Measurements from ENCODE around the gene C2orf92.

Gene C2orf92

DNA sequence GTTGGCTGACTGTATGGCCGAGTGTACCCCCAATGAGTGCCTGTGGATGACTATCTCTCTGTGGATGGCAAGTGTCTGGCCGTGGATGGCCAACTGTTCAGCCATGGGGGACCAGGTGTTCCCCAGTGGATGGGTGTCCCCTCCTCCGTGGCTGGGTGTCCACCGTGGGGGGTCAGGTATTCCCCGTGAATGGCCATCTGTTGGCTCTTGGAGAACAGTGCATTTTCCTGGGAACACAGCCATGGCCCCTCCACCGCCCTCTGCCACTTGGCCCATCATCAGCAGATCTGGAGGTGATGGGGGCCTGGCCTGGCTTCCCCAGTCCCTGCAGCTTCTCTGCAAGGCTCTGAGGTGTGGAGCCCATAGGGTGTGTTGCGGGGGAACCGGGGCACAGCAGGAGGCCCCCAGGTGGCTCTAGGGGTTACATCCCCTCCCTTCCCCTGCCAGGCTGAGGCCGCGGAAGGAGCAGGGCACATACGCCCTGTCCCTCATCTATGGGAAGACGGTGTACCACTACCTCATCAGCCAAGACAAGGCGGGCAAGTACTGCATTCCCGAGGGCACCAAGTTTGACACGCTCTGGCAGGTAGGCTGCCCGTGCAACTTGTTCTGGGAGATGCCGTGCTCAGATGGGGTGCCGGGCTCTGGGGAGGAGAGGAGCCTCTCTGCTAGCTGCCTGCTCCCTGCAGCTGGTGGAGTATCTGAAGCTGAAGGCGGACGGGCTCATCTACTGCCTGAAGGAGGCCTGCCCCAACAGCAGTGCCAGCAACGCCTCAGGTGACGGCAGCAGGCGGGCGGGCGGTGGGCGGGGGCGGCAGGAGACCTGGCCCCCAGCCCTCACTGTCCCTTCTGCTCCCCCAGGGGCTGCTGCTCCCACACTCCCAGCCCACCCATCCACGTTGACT, 63.2 kb downstream of the C2orf92 start:
- no peak for DNase-seq

DNA sequence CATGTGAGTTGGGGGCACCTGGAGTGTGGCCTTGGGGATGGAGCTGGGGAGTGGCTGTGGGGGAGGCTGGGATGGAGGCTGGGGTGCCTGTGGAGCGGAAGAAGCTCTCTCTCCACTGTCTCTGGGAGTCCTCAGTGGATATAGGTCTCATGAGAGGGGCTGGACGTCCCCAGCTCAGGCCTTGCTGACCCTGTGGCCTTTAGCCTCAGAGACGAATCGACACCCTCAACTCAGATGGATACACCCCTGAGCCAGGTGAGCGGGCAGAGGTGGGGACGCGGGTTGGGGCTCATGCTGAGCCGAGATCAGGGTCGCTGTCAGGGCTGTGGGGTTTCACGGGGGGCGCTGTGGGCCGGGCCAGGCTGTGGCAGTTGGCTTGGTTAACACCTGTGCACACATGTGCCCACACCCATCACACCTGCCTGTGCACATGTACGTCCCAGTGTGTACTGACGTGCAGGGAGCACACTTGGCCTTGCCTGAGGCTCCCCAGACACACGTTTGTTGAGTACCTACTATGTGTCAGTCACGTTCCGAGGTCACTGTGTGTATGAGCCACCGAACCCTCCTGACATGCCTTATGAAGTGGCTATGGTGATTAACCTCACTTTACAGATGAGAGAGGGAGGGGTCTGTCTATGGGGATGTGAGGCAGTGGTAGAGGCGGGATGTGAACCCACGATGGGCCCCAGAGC, 64.0 kb downstream of the C2orf92 start:
- DNase-seq, result no peak

DNA sequence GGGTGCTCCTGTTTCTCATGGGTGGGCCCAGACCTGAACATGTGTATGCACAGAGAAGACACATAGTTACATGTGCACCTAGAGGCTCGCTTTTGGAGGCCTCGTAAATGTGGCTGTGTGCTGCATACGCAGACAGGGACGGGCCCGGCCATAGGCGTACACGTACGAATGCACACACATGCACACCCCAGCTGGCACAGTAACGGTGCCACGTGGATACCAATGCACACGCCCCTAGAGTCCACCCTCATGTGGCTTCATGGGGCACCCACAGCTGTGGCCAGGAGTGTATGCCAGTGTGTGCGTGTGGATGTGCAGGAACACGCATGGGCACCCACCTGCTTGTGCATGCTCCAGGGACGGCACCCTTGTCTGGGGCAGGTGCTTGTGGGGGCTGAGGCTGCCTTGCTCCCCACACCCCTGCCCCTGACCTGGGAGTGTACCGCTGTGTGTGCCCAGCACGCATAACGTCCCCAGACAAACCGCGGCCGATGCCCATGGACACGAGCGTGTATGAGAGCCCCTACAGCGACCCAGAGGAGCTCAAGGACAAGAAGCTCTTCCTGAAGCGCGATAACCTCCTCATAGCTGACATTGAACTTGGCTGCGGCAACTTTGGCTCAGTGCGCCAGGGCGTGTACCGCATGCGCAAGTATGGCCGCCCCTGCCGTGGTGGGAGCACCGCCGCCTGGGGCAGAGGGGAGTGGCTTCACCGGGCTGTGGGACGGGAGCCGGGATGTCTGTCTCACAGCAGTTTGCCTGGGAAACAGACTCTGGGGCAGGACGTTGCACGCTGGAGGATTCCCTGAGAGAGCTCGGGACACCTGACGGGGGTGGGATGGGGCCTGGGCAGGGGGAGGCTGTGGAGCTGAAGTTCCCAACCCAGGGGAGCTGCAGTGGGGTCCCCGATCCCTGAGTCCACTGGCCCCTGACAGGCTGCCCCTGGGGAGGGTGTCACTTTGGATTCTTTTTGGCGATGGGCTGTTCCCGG, 64.8 kb downstream of the C2orf92 start:
- DNase-seq, result no peak

DNA sequence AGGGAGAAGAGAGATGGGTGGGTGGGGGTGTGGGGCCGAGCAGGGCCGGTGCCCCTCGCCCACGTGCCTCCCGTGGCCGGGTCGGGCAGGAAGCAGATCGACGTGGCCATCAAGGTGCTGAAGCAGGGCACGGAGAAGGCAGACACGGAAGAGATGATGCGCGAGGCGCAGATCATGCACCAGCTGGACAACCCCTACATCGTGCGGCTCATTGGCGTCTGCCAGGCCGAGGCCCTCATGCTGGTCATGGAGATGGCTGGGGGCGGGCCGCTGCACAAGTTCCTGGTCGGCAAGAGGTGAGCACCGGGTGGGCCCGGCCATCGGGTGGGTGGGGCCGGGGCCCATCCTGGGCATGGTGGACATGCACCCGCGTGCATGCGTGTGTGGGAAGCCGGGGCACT, 65.6 kb downstream of the C2orf92 start:
- no peak for DNase-seq

DNA sequence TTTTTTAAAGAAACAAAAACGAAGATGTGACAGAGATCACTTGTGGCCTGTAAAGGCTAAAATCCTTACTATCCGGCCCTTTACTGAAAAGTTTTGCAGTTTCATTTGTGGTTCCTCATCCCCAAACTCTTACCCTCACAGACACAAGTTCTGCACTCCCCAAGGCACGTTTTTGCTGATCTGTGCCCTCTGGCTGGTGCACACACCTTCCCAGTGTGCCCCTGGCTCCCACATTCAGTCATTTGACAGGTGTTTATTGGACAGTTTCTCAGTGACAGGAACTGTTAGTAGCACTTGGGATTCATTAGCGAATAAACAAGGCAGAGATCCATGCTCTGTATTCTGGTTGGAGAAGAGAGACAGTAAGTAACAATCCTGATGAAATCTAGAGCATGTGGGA, 66.7 kb downstream of the C2orf92 start:
- DNase-seq, result no peak

DNA sequence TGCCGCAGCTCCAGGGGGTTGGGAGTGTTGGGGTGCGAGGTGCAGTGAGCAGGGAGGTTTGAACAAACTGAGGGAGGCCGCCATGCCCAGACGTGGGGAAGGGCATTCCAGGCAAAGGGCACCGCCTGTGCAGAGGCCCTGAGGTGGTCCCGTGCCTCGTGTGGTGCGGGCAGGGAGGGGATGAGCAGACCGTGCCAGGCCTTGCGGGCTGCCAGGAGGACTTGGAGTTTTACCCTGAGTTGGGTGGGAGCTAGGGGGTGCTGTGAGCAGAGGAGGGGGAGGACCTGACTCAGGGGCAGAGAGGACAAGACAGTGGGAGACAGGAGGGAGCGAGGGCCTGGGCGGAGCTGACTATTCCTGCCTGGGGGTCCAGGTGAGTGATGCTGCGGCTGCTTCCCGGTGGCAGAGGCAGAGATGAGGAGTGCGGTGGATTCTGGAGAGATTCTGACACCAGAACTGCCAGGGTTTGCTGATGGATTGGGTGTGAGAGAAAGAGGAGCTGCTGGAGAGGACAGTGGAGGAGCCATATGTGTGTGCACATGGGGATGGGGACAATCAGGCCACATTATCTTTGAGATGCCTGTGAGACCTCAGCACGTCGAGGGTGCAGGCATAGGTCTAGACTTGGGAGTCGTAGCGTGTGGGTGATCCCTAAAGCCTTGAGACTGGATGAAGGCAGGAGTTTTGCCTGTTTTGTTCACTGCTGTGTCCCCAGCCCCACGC, 67.3 kb downstream of the C2orf92 start:
- DNase-seq, result no peak

DNA sequence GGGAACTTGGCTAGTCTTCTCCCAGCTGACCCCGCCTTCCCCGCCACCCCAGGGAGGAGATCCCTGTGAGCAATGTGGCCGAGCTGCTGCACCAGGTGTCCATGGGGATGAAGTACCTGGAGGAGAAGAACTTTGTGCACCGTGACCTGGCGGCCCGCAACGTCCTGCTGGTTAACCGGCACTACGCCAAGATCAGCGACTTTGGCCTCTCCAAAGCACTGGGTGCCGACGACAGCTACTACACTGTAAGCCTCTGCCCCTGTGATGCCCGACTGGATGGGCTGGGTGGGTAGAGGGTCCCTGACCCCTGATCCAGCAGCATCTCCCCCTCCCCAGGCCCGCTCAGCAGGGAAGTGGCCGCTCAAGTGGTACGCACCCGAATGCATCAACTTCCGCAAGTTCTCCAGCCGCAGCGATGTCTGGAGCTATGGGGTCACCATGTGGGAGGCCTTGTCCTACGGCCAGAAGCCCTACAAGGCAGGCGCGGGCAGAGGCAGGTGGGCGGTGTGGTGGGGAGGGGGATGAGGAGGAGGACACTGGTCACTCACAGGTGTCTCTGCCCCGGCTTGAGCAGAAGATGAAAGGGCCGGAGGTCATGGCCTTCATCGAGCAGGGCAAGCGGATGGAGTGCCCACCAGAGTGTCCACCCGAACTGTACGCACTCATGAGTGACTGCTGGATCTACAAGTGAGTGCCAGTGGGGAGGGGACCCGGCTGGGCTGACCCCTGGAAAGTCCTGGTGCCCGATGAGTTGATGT, 68.1 kb downstream of the C2orf92 start:
- DNase-seq, result no peak

DNA sequence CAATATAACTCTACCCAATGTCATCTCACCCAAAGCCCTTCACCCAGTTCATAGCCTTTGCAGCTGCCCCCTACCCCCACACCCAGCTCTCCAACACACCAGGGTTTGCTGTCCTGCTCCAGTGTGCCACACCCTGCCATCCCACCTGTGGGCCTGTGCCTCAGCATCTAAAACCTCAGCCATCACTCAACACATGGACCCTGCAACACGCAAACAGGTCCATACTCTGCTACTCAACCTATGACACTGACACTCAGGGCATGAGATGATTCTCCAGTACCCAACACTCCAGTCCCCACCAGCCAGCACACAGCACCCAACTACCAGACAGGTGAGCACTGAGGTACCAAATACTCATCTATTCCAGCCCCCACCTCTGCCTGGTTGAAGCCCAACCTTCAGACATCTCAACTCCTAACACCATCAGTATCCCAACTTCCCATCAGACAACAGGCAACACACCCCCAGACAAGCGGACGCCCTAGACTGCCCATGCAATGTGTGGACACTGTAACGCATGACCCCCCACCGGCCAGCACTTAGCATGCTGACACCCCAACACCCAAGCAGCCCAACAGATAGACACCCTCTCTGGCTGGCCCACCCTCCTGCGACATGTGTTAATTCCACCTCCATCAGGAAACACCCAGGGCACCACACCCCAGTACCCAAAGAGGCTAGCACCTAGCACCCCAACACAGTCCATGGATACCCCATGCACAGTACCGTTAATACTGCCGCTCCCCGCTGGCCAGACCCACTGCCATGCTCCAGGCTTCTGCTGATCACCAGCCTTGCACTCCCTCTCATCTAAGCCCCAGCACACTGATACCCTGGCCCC, 68.9 kb downstream of the C2orf92 start:
- no peak for DNase-seq

DNA sequence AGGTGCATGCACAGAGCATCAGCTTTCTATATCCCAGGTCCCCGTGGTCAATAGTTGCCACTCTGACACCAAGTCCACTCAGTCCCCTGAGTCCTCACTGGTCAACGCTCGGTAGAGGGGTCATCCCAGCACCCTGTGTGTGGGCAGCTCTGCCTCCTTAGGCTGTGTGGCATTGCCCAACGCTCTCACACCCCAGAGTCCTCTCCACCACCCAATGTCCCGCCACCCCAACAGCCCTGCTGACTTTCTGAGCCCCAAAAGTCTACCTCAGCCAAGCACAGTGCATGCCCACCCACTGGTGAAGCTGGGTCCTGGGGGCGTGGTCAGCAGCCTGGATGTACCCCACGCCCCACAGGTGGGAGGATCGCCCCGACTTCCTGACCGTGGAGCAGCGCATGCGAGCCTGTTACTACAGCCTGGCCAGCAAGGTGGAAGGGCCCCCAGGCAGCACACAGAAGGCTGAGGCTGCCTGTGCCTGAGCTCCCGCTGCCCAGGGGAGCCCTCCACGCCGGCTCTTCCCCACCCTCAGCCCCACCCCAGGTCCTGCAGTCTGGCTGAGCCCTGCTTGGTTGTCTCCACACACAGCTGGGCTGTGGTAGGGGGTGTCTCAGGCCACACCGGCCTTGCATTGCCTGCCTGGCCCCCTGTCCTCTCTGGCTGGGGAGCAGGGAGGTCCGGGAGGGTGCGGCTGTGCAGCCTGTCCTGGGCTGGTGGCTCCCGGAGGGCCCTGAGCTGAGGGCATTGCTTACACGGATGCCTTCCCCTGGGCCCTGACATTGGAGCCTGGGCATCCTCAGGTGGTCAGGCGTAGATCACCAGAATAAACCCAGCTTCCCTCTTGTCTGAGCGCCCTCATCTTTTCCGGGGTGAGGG, 69.7 kb downstream of the C2orf92 start:
- no peak for DNase-seq

DNA sequence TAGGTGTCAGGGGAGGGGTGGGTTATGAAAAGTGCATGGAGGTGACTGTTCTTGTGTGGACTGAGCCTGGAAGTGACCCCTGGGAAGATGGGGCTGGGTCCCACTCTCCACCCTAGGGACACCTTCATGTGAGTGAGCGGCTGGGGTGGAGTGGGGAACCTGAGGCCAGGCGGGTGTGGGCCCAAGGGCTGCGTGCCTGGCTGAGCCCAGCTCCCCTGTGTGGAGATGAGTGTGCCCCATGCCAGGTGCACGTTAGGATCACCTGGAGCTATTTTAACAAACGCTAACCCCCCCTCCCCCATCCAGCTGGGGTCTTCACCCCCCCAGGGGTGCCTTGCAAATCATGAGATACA, 70.4 kb downstream of the C2orf92 start:
- DNase-seq, result no peak

DNA sequence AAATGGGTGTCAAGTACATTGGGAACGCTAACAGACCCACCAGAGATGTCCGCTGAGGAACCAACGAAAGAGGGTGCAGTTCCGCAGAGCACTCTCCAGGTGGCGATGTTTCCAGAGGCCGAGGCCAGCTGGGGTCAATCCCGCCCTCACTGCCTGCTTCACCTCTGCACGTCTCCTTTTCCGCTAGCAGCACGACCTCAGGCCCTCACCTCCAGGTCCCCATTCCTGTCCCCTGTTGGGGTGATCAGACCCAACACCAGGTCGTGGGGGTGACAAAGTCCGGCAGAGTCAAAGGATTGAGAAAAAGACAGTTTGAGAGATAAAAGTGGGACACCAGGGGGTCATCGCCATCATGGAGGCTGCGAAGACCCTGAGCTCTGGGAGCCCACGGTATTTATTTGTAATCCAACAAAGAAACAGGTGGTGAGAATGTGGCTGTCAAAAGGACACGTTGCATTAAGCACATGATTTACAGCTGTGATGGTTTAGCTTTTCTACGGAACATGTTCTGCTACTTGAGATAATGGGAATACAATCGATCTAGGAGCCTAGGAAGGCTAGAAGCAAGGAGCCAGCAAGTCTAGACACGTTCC, 71.2 kb downstream of the C2orf92 start:
- DNase-seq, result no peak

DNA sequence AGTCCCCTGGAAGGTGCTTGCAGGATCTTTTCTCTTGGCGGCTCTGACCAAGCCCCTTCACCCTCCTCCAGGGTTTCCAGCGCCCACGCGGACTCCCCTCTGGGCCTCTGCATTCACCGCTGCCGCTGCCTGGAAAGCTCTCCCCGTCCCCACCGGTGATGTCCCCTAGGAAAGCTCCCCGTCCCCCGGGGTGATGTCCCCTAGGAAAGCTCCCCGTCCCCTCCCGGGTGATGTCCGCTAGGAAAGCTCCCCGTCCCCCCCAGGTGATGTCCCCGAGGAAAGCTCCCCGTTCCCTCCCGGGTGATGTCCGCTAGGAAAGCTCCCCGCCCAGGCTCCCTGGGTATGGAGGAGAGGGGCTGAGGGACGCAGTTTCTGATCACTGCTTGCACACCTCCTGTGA, 71.7 kb downstream of the C2orf92 start:
- DNase-seq, result no peak

DNA sequence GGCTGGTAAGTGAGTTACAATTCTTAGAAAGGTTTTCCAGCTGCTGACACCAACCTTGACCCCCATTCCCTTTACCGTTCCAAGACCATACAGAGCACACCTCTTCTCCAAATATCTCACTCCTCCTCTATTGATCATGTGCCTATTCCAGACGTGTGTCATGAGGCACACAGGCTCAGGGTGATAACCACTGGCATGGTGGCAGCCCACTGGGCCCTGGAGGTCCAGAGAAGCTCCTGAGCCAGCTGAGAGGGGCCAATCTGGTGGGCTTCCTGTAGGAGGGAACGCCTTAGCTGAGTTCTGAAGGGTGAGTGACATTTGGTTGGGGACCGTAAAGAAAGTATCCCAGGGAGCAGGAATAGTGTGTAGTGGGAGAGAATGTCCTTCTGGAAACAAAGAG, 72.2 kb downstream of the C2orf92 start:
- DNase-seq, result no peak

DNA sequence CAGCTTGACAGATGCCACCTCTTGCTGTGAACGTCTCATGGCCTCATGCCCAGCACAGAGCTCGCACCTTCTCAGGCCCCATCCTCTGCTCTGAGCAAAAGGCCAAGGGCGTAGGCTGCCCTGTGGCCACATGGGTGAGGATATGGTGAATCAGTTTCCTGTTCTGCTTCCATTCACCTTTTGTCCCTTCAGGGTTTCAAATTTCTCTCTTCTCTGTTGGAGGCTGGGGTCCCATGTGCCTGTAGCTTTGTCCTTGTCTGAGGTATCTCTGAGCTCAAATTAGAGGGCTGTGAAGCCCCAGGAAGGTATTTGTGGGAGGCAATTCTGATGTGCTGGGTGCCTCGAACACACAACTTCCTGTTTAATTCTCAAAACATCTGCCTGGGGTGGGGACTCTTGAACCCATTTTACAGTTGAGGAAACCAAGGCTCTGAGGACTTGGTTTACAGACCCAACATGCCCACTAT, 72.9 kb downstream of the C2orf92 start:
- DNase-seq, result no peak

DNA sequence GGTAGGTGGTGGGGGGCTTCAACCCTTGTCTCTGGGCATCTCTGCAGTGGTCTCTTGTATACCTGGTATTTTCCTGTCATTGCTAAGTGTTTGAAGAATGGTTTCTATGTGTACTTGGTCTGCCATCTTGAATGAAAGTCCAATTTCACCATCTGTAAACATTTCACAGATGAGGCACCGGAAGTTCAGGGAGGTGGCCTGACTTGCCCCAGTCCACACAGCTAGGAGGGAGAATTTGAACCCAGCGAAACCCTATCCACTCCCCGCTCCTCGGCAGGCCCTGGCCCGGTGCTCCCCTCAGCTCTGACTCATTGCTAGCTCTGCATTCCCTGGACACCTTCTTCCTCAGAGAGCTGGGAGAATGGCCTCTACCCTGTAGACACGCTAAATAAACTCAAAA, 74.4 kb downstream of the C2orf92 start:
- no peak for DNase-seq

DNA sequence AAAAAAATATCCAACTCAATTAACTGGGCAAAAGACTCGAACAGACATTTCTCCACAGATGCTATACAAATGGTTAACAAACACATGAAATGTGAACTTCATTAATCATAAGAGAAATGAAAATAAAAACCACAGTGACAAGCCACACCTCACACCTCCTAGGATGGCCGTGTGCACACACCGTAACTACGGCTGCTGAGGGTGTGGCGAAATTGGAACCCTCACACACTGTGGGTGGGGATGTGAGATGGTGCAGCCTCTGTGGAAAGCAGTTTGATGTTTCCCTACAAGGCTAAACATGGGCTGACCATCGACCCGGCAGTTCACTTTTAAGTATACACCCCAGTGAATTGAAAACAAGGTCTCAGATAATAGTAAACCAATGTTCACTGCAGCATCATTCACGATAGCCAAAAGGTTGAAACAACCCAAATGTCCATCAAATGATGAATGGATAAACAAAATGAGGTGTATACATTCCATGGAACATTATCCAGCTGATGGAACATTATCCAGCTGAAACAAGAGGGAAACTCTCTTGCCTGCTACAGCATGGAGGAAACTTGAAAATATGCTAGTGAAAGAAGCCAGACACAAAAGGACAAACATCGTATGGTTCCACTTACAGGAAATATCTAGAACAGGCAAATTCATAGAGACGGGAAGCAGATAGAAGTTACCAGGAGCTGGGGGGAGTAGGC, 76.1 kb downstream of the C2orf92 start:
- DNase-seq, result no peak

DNA sequence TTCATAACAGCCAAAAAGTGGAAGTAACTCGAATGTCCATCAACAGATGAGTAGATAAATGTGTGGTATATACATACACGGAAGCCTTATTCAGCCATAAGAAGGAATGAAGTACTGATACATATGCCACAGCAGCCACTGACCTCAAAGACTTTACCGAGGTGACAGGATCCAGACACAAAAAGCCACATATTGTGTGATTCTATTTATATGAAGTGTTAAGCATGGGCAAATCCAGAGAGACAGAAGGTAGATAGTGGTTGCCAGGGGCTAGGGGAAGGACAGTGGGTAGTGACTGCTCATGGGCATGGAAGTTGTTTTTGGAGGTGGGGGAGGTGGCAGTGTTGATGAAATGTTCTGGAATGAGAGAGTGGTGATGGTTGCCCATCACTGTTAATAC, 77.8 kb downstream of the C2orf92 start:
- DNase-seq, result no peak

DNA sequence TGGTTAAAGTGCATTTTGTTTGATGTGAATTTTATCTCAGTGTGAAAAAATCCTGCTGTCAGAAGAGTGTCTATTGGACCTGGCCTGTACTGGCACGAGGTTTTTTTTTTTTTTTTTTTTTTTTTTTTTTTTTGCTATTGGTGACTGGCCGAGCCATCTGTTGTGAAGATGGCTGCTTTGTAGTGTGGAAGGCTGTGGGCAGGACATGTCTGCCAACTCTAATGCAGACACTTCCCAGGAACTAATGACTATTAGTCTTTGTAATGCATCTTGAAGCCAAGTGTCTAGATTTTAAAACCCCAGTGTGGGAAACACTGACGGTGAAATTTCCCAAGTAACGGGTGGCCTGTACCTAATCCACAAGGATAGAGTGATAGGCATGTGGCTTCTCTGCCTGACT, 78.2 kb downstream of the C2orf92 start:
- DNase-seq, result no peak

DNA sequence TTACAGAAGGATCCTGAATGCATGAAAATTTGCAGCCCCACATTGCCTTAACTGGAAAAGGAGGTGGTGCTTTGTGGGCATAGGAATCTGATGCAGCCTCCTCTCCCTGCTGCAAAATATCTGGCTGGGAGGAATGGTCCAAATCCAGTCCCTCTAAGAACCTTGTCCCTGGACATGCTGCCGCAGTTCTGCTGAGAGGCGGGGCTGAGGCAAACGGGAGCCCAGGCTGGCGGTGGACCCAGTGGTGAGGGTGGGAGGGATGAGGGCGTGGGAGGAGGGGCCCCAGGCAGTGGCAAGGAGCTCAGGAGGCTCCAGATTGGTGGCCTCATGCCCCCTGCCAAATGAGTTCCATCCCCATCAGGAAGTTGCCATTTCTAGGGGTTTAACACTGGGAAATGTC, 80.1 kb downstream of the C2orf92 start:
- DNase-seq, result no peak

Measured in COR-L47 (cell line).